DND-41 (cell line): ENCODE data around the gene FGD6.

ENCODE experiments used
- EZH2 ChIP-seq: IDR thresholded peaks from 3 replicates; pipeline ENCODE4 v1.6.1; 2012; ENCODE audit warnings: borderline replicate concordance, low read depth, mild to moderate bottlenecking, moderate library complexity, low read length, inconsistent platforms; ENCODE audit not compliant: severe bottlenecking
- TF ChIP-seq, protein P1 (sequence below): IDR thresholded peaks from 2 replicates; pipeline ENCODE4 v1.5.1; 2012; ENCODE audit warnings: borderline replicate concordance, low read length, moderate library complexity, mild to moderate bottlenecking; ENCODE audit not compliant: poor library complexity, severe bottlenecking; ENCODE audit errors: extremely low read depth

GRCh38 chr12:95074766-95075165, 142.5 kb downstream of the FGD6 start:
- TF ChIP-seq, protein P1, sequence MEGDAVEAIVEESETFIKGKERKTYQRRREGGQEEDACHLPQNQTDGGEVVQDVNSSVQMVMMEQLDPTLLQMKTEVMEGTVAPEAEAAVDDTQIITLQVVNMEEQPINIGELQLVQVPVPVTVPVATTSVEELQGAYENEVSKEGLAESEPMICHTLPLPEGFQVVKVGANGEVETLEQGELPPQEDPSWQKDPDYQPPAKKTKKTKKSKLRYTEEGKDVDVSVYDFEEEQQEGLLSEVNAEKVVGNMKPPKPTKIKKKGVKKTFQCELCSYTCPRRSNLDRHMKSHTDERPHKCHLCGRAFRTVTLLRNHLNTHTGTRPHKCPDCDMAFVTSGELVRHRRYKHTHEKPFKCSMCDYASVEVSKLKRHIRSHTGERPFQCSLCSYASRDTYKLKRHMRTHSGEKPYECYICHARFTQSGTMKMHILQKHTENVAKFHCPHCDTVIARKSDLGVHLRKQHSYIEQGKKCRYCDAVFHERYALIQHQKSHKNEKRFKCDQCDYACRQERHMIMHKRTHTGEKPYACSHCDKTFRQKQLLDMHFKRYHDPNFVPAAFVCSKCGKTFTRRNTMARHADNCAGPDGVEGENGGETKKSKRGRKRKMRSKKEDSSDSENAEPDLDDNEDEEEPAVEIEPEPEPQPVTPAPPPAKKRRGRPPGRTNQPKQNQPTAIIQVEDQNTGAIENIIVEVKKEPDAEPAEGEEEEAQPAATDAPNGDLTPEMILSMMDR = no peak
- no peak for TF ChIP-seq EZH2
